ENCODE measurements around the gene USH1C. TPM values are rescaled to one million over a fixed set of nuclear protein-coding genes. Genes with fewer than 3 reads are reported as not detected.

The USH1C gene
- total RNA-seq, 1 donor from 2014 or later = 1.4 TPM

- Mint-ChIP-seq H3K27me3 (ENCODE audit: unreplicated experiment) (peaks cover 2% of the 10 kb centered on the region), H3K9me3 (ENCODE audit: unreplicated experiment) (no peaks in the 10 kb centered on the region), H3K4me3 (ENCODE audit: unreplicated experiment) (no peak overlapping the region), H3K36me3 (ENCODE audit: low read depth, unreplicated experiment) (no peaks in the 10 kb centered on the region), H3K27ac (ENCODE audit: unreplicated experiment) (no peak overlapping the region), H3K4me1 (ENCODE audit: unreplicated experiment) (no peaks in the 10 kb centered on the region)
- DNase-seq (ENCODE audit: low spot score) = no peak
- no peak for TF ChIP-seq CTCF (IDR thresholded peaks at IDR 0.05; ENCODE audit: unreplicated experiment)
Measured at GRCh38 chr11:17558916-17559315, 14.7 kb upstream of the USH1C start.

GRCh38 chr11:17558025-17558780, 14.0 kb upstream of the USH1C start:
- Mint-ChIP-seq H3K4me3 (ENCODE audit: unreplicated experiment) (no peak overlapping the region), H3K27ac (ENCODE audit: unreplicated experiment) (no peak overlapping the region), H3K36me3 (ENCODE audit: low read depth, unreplicated experiment) (no peaks in the 10 kb centered on the region), H3K4me1 (ENCODE audit: unreplicated experiment) (no peaks in the 10 kb centered on the region), H3K9me3 (ENCODE audit: unreplicated experiment) (no peaks in the 10 kb centered on the region), H3K27me3 (ENCODE audit: unreplicated experiment) (peaks cover 4% of the 10 kb centered on the region)
- DNase-seq (ENCODE audit: low spot score) = no peak
- no peak for TF ChIP-seq CTCF (IDR thresholded peaks at IDR 0.05; ENCODE audit: unreplicated experiment)

- Mint-ChIP-seq H3K36me3 (ENCODE audit: low read depth, unreplicated experiment) (no peaks in the 10 kb centered on the region), H3K27ac (ENCODE audit: unreplicated experiment) (no peak overlapping the region), H3K4me1 (ENCODE audit: unreplicated experiment) (no peaks in the 10 kb centered on the region), H3K4me3 (ENCODE audit: unreplicated experiment) (no peak overlapping the region), H3K9me3 (ENCODE audit: unreplicated experiment) (no peaks in the 10 kb centered on the region), H3K27me3 (ENCODE audit: unreplicated experiment) (peaks cover 4% of the 10 kb centered on the region)
- TF ChIP-seq CTCF (IDR thresholded peaks at IDR 0.05; ENCODE audit: unreplicated experiment) = no peak
- no peak for DNase-seq (ENCODE audit: low spot score)
Measured at GRCh38 chr11:17556999-17557398, 12.8 kb upstream of the USH1C start.

GRCh38 chr11:17554487-17554886, 10.3 kb upstream of the USH1C start:
- H3K4me1 Mint-ChIP-seq (ENCODE audit: unreplicated experiment) = peaks cover 5% of the 10 kb centered on the region
- no peaks in the 10 kb centered on the region for H3K9me3 Mint-ChIP-seq (ENCODE audit: unreplicated experiment)
- no peak for TF ChIP-seq CTCF (IDR thresholded peaks at IDR 0.05; ENCODE audit: unreplicated experiment)

GRCh38 chr11:17553249-17553546, 9.0 kb upstream of the USH1C start:
- no peak for DNase-seq (ENCODE audit: low spot score)
- Mint-ChIP-seq H3K27ac (ENCODE audit: unreplicated experiment) (no peak overlapping the region), H3K9me3 (ENCODE audit: unreplicated experiment) (no peaks in the 10 kb centered on the region), H3K4me3 (ENCODE audit: unreplicated experiment) (no peak overlapping the region), H3K4me1 (ENCODE audit: unreplicated experiment) (peaks cover 5% of the 10 kb centered on the region), H3K27me3 (ENCODE audit: unreplicated experiment) (peaks cover 11% of the 10 kb centered on the region), H3K36me3 (ENCODE audit: low read depth, unreplicated experiment) (no peaks in the 10 kb centered on the region)
- no peak for TF ChIP-seq CTCF (IDR thresholded peaks at IDR 0.05; ENCODE audit: unreplicated experiment)

More at GRCh38 chr11:17554487-17554886, 10.3 kb upstream of the USH1C start:
- H3K27me3 Mint-ChIP-seq (ENCODE audit: unreplicated experiment) = peaks cover 11% of the 10 kb centered on the region
- no peaks in the 10 kb centered on the region for H3K36me3 Mint-ChIP-seq (ENCODE audit: low read depth, unreplicated experiment)
- no peak overlapping the region for H3K4me3 Mint-ChIP-seq (ENCODE audit: unreplicated experiment)
- no peak overlapping the region for H3K27ac Mint-ChIP-seq (ENCODE audit: unreplicated experiment)
- no peak for DNase-seq (ENCODE audit: low spot score)
